Activated effector memory CD4-positive, alpha-beta T cell treated with anti-CD3 and anti-CD28 coated beads, Interleukin-2, amount 50 U/mL, for 16 hours (primary cell): Measurements from ENCODE around the gene ITGA11.

Source experiments
- DNase-seq: peaks from one replicate; pipeline ENCODE4 v3.0.0-alpha.2; 2020

Gene ITGA11

DNA sequence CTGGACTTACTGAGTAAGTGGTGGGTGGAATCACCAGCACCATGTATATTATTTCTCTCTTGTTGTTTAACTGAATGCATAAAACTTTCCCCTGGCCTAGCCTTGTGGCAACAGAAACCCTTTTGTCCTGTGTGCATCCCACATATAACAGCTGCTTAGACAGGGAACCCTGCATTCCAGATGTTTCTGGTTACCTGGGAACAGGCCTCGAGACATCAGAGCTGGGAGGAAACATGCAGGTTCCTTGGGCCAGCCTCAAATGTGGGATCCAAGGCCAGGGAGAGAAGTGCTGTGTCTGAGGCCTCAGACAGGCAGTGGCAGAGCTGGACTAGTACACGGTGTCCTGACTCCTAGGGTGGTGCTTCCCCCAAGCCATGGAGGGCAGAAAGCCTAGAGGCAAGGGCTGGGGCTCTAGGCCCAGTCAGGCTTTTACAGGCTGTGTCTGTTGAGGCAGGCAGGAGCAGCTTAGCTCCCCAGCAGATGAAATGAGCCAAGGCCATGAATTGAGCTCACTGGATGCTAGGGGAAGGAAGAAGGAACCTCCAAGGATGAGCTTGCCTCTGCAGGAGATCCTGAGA lies 57.7 kb downstream of the ITGA11 start:
- peak; percentile 49 for DNase-seq

DNA sequence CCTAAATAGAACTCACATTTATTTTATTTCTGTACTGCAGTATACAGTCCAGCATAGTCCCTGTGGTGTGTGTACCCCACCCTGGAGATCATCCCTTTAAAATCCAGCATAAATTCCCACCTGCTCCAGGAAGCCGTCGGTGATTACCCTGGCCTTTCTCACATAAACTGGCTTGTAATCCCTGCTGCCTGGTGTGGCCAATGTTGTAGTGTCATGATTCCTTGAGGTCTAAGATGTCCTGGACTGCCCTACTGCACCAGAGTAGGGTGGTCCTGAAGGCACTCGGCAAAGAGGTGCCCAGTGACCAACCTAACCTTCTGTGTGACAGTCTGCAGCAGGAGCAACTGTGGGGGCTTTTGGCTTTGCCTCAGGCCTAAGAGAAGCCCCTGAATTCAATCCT lies 58.9 kb downstream of the ITGA11 start:
- no peak for DNase-seq

DNA sequence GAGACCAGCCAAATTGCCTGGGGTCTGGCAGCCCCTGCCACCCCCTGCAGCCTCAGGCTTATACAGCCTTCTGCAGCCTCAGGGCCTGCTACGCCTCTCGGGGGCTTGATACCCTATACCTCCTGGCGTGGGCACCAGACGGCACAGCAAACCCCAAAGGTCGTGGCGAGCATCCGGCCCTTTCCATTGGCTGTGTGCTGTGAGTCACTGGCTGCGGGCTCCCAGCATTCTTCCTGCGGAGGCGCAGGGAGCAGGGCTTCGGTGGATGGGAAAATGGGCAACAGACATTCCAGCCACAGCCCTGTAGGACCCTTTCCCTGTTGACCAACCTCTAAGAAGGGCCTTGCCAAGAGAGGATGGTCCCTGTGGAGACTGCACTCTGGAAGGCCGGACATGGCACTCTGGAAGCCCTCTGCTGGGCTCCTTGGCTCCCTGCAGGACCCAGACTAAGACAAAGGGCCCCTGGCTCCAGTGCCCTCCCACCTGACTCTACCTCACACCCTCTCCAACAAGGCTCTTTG lies 59.6 kb downstream of the ITGA11 start:
- peak; percentile 51 for DNase-seq

DNA sequence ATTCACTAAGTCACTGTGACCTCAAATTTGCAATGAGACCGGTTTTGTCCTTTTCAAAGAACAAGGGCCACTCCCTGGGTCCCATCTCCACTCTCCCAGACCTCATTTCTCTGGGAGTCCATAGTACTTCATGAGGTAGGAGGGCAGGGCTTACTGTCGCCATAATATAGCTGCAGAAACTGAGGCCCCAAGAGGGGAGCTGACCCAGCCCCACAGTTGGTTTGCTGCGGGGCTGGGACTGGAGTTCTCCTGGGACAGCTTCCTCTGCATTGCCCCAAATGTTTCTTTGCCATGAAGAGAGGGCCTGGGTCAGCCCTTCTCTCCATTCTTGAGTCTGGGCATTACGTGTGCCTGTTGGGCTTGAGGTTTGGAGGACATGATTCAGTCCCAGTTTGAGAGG lies 60.1 kb downstream of the ITGA11 start:
- no peak for DNase-seq

DNA sequence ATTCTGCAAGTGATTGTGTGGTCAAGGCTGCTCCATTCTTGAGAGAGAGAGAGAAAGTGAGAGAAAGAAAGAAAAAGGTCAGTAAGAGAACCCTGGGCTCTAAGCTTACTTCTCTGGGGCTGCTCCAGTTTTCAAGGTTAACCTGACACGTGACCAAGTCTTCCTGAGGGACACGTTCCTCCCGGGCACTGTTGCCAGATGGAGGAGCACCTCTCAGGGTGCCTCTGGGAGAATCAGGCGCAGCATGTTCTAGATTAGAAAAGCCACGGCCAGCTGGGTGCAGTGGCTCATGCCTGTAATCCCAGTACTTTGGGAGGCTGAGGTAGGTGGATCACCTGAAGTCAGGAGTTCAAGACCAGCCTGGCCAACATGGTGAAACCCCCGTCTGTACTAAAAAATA lies 60.8 kb downstream of the ITGA11 start:
- DNase-seq: peak; percentile 50

DNA sequence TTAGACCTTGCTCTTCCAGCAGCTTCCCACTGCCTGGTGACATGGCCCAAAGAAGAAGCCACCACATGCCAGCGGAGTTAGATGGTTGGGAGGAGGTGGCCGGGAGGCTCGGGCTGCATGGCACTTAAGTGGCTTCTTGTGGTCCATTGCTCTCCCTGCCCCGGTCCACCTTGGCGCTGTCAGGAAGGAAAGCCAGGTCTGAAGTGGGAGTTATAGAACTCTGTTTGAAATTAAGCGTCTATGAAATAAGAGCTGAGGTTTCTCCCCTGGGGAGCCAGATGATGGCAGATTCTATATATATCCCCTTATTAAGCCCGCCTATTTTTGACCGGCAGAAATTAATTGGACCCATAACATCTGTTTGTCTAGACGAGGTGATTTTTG lies 61.2 kb downstream of the ITGA11 start:
- DNase-seq: peak; percentile 34

DNA sequence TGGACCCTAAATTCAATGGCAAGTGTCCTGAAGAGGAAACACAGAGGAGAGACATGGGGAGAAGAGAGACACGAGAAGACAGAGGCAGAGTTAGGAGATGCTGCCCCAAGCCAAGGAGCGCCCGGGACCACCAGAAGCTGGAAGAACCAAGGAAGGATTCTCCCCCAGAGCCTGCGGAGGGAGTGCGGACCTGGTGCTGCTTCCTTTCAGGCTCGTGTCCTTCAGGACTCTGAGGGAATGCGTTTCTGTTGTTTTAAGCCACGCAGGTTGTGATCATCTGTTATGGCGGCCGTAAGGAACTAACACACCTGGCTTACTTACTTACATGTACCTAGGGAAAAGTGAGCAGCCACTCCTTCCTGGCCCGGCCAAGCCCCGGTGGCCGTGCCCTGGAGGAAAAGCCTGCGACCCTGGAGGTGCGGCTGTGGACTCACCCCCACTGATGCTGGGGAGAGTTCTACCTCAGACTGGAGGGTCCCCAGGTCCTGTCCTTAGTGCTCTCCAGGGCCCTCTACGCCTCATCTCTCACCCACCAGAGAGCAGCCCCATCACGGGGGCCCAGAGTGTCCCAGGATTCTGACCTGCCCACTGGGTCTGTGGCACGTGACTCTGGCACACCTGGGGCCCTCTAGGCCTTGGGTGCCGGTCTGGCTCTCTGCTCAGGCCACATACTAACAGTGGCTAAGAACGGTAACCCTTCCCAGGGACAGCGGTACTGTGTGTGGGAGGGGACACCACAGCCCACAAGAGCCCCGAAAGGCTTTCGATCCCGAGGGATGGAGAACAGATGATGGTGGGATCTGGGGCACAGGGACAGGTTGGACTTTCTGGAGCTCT lies 61.8 kb downstream of the ITGA11 start:
- peak; percentile 49 for DNase-seq

DNA sequence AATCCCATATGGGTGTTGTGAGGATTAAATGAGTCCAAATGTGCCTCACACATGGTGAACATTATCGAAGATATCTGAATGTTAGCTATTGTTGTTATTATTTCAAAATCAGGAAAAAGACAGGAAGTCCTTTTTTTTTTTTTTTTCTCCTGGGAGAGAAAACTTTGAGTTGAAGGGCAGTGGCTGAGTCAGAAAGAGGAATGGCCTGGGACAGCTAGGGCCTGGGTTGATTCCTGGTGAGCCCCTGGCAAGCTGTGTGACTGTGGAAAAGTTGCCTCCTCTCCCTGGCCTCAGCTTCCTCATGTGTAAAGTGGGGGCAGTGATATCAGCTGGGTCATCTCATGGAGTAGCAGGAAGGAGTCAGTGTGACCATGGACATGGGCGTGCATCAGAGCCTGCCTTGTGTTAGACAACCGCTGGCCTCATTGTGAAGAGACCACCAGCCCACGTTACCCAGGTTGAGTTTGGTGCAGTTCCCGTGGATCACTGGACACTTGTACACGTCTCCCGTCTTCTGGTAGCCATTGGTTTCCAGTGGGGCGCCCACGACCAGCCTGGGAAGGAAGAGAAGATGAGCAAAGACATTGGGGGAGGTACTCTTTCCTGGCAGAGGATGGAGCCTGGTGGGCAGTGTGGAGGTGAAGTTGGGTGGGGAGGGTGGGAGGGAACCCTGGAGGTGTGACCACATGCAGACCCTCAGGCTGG lies 63.1 kb downstream of the ITGA11 start:
- no peak for DNase-seq

DNA sequence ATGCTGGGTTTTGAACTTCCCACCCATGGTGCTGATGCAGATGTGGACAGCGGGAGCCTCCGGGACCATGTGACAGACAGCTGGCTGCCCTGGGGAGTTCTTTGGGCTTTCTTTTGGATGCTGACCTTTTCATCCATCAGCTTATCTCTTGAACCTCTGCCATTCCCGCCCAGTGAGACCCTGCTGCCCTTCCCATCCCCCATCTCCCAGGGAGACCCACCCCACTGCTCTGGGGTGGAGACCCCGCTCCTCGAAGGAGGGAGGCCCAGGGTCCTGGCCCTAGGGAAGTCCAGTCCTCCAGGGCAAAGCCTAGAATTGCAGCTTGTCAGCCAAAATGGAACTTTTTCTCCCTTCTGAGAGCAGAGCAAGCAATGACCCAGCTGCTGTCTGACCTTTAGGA lies 64.0 kb downstream of the ITGA11 start:
- DNase-seq: no peak

DNA sequence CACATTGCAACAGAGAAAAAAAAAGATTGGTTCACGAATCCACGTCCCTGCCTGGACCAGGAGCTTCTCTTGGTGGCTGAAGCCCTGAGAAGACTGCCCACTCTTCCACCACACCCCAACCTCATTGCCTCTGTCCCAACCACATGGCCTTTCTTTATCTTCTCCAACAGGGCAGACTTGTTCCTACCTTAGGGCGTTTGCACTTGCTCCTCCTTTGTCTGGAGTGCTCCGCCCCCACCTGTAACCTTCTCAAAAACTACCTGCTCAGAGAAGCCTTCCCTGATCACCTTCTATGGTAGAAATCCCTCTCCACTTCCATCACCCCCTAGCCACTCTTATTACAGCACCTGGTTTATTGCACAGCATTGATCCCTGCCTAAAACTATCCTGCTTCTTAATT lies 64.7 kb downstream of the ITGA11 start:
- DNase-seq: no peak

DNA sequence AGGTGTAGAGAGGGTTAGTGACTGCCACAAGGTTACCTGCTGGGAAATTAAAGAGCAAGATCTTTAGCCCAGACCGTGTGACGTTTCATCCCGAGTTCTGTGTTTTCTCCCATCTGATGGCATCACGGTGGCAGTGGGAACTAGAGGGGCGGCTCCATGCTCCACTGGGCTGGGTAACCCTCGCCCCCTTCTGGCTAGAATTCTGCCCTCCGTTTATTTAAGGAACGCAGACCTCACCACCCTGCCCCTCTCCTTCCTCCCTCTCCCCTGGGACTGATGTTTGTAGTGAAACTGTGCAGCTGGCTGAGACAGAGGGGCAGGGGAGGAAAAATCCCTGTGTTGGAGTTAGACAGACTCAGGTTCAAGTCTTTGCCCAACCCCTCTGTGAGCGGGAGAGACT lies 65.6 kb downstream of the ITGA11 start:
- DNase-seq: no peak

DNA sequence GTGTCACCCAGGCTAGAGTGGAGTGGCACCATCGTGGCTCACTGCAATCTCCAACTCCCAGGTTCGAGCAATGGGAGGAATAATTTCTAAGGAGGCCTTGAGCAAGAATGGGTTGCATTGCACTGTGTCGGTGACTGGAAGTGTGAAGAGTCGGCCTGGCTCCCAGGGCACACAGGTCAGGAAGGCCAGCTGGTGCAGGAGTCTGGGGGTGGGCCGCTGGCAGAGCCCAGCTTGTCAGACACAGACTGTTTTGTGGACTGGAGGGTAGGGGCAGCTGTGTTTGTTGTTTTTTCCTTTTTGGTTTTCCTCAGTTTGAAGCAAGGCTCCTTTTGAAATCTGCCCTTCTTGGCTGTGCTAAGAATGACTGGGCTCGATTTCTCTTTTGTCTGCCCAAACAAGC lies 66.2 kb downstream of the ITGA11 start:
- no peak for DNase-seq

DNA sequence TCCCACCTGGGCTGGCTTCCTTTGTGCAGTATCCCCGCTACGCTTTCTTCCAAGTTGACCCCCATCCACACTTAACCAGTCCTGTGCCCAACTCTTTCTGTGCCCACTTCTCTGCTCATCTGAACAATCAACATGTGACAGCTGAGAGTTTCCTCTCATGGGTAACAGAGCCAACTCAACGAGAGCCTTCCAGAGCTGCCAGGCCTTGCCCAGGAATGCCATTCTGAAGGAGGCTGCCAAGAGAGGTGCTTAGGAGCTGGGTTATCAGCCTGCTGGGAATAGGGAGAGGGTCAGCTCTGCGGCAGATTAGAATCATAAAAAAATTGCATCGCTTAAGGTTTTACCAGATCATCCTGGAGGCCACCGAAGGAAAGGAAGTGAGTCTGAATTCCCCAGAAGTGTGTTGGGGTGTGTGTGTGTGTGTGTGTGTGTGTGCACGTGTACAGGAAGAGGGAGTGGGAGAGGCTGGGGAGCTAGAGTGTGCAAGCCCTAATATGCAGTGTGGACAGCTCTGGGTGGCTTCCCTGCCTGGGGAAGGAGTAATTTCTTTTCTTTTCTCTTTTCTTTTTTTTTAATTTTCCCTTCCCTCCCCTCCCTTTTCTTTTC lies 66.7 kb downstream of the ITGA11 start:
- no peak for DNase-seq

DNA sequence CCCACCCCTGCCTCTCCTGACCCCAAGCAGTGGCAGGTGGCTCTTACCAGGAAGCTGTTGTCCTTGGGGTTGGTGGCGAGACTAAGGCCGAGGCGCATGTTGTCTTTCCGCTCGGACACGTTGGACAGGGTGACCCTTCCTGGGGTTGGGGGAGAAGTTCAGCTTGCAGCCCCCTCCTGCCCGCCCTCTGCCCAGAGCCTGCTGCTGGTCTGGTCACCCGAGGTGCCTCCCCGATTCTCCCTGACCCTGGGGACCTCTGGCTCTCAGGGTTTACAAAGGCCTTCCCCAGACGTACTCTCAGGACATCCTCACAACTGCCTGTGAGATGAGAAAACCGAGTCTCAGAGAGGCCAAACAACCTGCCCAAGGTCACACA lies 67.3 kb downstream of the ITGA11 start:
- no peak for DNase-seq

DNA sequence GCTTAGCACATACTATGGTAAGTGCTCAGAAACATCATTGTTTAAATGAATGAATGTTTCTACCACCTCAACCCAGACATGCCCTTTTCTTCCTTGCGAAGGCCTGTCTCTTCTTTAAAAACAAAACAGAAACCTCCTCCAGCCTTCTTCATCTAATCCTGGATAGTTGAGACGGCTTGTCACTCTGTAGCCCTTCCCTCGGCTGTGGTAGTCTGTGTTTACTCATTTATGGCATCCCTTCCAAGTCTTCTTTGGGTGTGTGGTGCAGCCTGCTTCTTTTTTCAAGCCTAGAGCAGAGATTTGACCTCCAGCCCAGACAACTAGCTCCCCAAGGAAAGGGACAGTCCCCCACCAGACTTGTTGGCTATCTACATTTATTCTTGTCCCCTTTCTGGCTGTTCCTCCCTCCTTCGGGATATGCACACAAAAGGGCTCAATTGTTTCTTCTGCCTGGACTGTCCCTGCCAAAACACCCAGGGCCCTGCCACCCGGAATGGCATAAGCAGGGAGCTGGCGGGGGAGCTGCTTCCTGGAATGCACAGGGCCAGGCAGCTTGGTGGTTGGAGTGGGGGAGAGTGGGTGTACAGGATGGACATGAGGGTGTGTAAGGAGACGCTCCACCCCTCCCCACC lies 67.8 kb downstream of the ITGA11 start:
- no peak for DNase-seq

DNA sequence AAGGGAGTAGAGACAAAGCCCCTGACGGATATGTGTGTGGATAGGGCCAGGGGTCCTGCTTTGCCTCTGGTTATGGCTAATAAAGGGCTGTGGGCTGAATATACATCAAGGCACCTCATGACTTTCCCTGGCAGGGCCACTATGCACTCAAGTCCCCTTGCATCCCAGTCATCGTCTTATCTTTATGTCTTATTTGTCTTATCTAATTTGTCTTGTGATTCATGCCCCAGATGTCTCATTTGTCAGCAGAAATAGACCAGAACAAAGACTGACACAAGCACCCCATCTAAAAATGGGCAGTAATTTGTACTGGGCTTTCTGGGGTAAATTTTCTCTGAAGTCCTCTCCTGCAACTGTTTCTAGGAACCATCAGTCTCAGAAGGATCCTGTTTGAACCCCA lies 68.6 kb downstream of the ITGA11 start:
- no peak for DNase-seq

DNA sequence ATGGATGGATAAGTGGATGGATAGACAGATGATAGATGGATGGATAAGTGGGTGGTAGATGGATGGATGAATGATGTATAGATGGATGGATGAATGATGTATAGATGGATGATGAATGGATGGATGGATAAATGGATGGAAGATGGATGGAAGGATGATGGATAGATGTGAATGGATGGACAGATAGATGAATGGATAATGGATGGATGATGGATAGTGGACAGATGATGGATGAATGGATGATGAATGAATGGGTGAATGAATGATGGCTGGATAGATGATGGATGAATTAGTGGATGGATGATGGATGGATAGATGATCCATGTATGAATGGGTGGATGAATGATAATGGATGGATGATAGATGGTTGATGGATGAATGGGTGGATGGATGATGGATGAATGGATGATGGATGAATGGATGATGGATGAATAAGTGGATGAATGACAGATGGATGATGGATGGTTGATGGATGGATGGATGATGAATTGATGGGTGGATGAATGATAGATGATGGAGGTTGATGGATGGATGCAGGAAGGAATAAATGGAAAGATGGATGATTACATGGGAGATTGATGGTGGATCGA lies 69.3 kb downstream of the ITGA11 start:
- DNase-seq: no peak

DNA sequence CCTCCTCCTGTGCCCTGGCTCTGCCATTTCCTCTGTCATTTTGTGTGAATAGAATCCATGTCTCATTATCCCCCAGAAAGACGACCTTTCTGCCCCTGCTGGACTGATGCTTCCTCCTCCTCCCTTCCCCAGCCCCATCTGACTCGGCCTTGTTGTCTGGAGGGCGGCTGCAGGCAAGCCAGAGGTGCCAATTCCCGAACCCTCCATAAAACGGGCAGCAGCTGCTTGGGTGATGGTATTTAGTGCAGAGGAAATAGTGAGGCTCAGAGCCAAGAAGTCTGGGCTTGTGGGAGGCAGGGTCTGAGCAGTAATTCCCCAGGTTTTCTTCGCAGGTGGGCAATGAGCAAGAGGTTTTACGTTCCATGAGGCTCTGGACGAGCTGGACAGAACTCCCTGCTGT lies 71.2 kb downstream of the ITGA11 start:
- DNase-seq: no peak

DNA sequence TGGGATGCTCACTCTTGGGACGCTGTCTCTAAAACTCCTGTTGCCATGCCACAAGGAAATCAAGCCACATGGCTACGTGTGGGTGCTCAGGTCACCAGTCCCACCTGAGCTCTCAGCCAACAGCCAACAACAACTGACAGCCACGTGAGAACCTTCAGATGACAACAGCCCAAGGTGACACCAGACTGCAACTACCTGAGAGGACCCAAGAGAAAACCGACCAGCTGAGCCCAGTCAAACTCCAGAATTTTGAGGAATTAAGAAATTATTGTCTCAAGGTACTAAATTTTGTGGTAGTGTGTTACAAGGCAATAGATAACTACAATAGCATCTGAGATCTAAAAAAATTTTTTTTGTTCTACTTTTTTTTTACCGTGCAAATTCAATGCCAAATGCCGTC lies 75.2 kb downstream of the ITGA11 start:
- DNase-seq: no peak

DNA sequence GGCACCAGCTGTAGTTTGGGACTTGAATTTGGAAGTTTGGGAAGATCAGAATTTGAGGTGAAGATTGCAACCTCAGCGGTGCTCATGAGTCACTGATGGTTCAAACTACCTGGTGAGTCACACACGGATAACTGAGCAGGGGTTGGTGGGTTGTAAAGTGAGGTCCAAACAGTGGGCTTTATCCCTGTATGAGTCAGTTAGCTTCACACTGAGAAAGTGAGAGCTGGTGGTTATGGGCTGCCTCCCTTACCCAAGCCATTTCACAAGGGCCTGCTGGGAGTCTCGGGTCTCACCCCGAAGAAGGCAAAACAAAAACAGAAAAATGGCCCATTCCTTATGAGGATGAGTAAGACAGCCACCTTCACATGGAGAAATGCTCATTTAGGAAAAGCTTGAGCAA lies 77.0 kb downstream of the ITGA11 start:
- DNase-seq: no peak

DNA sequence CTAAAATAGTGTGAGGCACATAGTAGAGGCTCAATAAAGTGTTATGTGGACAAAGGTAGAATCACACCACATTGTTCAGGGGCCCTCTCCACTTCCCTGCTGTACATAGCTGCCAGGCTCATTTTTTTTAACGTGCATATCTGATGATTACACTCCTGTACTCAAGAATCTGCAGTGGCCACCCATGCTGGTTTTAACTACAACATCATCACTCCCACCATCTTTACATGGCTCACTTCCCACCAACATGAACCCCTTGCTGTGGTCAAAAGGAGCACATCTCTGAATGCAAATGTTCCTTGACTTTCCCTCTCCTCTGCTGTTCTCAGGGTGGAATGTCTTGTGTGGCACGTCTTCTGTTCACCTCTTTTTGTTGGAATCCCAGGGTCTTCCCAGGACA lies 77.7 kb downstream of the ITGA11 start:
- no peak for DNase-seq

DNA sequence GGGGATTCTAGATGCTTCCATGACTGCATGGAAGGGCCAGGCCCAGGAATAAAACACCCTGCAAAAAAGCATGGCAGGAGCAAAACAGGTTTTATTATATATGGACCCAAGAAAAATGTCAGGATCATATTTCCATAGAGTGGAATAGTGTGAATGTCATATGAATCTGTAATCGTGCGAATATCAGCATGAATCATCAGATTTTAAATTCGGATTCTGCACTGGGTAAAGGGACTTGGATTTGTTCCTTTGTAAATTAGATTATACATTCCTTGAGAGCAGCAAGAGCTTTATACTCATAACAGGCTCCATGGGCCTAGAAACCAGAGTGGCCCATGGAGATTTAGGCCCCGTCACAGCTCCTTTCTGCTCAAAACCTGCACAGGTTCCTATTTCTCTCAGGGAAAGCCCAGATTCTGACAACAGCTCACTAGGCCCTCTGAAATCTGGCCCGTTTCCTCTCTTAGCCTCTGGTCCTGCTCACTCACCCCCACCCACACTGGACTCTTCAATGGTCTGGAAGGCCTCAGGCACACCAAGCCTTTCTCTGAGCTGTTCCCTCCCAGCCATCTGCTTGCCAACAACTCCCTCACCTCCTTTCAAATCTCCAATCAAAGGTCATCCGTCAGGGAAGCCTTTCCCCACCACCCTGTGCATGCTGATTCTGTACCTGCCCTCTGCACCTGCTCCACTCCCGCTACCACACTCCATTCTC lies 78.4 kb downstream of the ITGA11 start:
- no peak for DNase-seq
